ENCODE measurements around the gene CASKIN1.

GRCh38 chr16:2181952-2182351, 14.5 kb downstream of the CASKIN1 start:
- TF ChIP-seq POLR2AphosphoS5 (IDR thresholded peaks at IDR 0.05) (no peak), POLR2A (IDR thresholded peaks at IDR 0.05) (no peak)
